ENCODE data around the gene RPS6KB2.
"Not testable (repeated sequence)": the region's sequence is repeated elsewhere in the genome, so short reads cannot be mapped to it uniquely, and the experiment has no call there.

Gene RPS6KB2

DNA sequence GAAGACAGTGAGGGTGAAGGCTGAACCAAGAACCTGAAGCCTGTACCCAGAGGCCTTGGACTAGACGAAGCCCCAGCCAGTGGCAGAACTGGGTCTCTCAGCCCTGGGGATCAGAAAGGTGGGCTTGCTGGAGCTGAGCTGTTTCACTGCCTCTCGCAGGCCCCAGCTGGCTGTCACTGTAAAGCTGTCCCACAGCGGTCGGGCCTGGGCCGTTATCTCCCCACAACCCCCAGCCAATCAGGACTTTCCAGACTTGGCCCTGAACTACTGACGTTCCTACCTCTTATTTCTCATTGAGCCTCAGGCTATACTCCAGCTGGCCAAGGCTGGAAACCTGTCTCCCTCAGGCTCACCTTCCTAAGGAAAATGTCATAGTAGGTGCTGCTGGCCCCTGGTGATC is 30.8 kb upstream of the RPS6KB2 start:
- H3K4me3 ChIP-seq (ENCODE audit: low read depth, low read length) = no peak overlapping the region
- TF ChIP-seq, protein P1, sequence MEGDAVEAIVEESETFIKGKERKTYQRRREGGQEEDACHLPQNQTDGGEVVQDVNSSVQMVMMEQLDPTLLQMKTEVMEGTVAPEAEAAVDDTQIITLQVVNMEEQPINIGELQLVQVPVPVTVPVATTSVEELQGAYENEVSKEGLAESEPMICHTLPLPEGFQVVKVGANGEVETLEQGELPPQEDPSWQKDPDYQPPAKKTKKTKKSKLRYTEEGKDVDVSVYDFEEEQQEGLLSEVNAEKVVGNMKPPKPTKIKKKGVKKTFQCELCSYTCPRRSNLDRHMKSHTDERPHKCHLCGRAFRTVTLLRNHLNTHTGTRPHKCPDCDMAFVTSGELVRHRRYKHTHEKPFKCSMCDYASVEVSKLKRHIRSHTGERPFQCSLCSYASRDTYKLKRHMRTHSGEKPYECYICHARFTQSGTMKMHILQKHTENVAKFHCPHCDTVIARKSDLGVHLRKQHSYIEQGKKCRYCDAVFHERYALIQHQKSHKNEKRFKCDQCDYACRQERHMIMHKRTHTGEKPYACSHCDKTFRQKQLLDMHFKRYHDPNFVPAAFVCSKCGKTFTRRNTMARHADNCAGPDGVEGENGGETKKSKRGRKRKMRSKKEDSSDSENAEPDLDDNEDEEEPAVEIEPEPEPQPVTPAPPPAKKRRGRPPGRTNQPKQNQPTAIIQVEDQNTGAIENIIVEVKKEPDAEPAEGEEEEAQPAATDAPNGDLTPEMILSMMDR (IDR thresholded peaks at IDR 0.05; ENCODE audit: insufficient read depth, low read depth, low read length, missing control alignments) = no peak
- DNase-seq (ENCODE audit: low read depth) = no peak

DNA sequence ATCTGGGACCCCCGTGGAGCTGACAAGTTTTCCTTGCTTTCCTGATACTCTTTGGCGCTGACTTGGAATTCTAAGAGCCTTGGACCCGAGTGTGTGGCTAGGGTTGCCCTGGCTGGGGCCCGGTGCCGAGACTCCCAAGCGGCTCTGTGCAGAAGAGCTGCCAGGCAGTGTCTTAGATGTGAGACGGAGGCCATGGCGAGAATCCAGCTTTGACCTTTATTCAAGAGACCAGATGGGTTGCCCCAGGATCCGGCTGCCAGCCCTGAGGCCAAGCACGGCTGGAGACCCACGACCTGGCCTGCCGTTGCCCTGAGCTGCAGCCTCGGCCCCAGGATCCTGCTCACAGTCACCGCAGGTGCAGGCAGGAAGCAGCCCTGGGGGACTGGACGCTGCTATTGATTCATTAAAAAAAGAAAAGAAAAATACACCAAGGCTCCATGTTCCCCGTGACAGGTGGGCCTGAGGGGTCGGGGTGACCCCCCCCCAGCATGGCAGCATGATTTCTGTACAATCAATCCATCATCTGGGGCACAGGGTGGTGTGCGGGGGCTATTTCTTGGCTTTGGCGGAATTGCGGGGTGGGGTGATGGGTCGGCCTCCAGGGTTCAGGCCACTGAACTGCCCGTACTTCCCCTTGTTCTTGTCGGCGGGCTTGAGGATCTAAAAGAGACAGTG is 30.2 kb upstream of the RPS6KB2 start:
- DNase-seq (ENCODE audit: low read depth) = no peak
- H3K4me3 ChIP-seq (ENCODE audit: low read depth, low read length) = no peak overlapping the region
- TF ChIP-seq, protein P1 (IDR thresholded peaks at IDR 0.05; ENCODE audit: insufficient read depth, low read depth, low read length, missing control alignments) = no peak

DNA sequence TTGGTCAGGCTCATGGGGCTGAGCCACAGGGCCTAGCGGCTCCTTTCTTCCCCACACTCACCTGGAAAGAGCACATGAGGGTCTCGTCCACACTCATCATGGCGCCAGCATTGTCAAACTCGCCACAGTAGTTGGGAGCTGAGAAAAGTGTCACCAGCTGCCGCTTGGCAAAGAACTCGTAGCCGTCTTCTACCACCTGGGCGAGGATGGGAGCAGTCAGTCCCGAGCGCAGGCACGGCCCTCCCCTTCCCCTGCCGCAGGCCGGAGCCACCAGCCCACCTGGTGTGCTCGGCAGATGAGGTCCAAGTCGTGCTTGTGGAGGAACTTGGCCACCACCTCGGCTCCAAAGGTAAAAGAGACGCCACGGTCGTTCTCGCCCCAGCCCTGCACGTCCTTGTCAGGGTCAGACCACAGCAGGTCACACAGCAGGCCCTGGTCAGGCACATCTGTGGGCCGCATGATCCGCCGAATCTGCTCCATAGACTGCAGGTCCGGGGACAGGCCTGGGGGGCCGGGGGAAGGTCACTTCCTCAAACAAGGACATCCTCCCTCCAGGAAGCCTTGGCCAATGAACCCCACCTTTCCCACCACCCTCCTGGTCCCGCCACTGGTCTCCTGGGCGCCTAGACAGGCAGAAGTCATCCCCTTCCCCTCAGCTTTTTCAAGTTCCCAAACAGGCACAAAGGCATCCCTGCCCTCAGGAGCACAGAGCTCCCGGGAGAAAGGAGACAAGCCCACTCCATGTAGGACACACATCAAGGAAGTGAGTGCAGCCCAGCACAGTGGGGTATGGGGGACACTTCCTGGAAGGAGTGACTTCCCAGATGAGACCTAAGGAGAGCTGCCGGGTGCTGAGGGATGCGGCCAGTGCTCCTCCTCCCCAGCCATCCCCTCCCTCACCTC is 29.4 kb upstream of the RPS6KB2 start:
- H3K4me3 ChIP-seq (ENCODE audit: low read depth, low read length) = no peak overlapping the region
- no peak for DNase-seq (ENCODE audit: low read depth)
- TF ChIP-seq, protein P1 (IDR thresholded peaks at IDR 0.05; ENCODE audit: insufficient read depth, low read depth, low read length, missing control alignments) = no peak

DNA sequence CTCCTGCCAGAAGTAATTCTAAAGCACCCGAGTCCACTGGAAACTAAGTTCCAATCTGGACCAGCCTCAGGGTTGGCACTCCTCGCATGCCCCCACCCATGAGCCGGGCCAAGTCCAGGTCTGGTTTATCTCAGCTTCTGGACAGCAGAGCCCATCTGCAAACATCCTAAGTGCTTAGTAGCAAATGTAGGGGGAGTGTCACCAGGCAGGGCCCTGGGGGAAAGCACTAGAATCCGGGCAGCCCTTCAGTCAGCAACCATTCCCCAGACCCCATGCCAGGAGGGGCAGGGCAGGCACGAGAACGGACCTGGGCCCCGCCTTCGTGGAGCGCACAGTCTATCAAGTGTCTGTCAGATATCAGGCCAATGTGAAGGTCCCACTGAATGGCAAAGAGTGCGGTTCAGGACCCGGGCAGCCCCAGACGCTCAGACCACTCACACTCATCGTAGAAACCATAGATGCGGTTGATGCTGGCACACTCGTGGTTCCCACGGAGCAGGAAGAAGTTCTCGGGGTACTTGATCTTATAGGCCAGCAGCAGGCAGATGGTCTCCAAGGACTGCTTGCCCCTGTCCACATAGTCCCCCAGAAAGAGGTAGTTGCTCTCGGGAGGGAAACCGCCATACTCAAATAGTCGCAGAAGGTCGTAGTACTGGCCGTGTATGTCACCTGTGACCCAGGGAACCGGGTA is 27.9 kb upstream of the RPS6KB2 start:
- TF ChIP-seq, protein P1 (IDR thresholded peaks at IDR 0.05; ENCODE audit: insufficient read depth, low read depth, low read length, missing control alignments) = no peak
- no peak for DNase-seq (ENCODE audit: low read depth)
- H3K4me3 ChIP-seq (ENCODE audit: low read depth, low read length) = peak overlapping the region; percentile 91

DNA sequence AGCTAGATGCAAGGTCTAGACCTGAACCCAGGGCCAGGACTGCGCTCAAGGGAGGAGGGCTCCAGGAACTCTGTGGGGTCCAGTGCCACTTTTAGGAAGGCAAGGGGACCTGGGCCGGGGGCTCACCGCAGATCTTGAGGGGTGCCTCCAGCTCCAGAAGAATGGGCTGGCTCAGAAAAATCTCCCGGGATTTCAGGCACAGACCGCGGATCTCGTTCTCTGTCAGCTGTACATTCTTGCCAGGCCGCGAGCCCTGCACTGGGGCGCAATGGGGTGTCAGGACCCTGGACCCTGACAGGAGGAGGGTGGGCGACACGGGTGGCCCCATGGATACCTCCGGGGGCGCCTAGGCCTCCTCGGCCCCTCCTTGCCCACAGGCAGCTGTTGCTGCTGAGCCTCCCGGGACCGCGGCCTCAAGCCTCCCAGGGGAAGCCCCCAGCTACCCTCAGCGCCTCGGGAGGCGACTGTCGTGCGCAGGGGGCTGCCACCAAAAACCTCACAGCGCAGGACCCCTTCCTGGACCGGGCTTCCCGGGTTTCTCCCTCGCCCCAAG is 27.3 kb upstream of the RPS6KB2 start:
- H3K4me3 ChIP-seq (ENCODE audit: low read depth, low read length) = peak overlapping the region; percentile 91
- no peak for DNase-seq (ENCODE audit: low read depth)
- TF ChIP-seq, protein P1 (IDR thresholded peaks at IDR 0.05; ENCODE audit: insufficient read depth, low read depth, low read length, missing control alignments) = no peak

DNA sequence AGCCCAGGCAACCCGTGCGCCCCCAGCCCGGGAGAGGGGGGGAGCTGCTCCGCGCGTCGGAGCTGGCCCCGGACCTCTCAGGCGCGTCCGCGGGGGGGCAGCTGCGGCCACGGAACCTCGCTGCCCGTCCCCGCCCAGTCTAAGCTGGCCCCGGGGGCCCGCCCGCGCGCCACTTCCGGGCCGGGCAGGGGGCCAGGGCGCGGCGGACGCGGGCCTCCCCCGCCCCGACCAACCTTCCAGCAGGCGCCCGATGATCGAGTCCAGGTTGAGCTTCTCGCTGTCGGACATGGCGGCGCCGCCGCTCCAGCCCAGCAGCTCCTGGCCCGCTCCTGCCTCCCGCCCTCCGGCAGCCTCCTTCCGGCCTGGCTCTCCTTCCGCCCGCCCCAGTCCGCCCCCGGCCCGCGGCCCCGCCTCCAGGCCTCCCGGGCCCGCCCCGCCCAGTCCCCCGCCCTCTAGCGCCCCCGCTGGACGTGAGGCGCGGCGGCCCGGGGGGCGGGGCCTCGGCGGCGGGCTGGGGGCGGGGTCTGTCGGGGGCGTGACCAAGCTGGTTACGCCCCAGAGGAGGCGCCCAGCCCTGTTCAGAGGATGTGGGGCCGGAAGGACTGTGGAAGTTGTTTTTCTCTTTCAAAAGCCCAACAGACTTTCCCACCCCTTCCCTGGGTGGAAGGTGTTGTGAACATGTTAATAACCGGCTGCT is 26.7 kb upstream of the RPS6KB2 start, which contains the start of gene PPP1CA:
Gene PPP1CA (minus strand): TSS at position 364 of the 697 bp plus-strand sequence. CDS start 76 bp downstream, at position 288.
- TF ChIP-seq, protein P1 (IDR thresholded peaks at IDR 0.05; ENCODE audit: insufficient read depth, low read depth, low read length, missing control alignments) = peak; percentile 42

DNA sequence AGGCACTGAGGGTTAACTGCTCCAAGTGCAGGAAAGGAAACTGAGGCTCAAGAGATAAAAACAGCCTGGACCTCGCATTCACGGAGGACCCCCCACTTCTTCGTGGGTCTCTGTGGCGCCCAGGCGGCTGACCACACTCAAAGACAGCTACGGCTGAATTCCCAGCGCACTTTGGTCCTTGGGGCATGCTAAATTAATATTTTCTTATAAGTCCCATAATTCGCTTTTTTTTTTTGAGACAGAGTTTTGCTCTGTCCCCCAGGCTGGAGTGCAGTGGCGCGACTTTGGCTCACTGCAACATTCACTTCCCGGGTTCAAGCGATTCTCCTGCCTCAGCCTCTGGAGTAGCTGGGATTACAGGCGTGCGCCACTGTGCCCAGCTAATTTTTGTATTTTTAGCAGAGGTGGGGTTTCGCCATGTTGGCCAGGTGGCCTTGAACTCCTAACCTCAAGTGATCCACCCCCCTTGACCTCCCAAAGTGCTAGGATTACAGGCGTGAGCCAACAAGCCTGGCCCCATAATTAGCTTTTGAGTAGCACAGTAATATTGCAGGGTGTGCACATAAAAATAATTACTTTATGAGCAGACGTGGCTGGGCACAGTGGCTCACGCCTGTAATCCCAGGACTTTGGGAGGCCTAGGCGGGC is 26.0 kb upstream of the RPS6KB2 start:
- H3K4me3 ChIP-seq (ENCODE audit: low read depth, low read length) = peak overlapping the region; percentile 74
- DNase-seq (ENCODE audit: low read depth) = not testable (repeated sequence)

More for the DNA sequence above, 26.7 kb upstream of the RPS6KB2 start, which contains the start of gene PPP1CA:
- DNase-seq (ENCODE audit: low read depth) = peak; percentile 95
- H3K4me3 ChIP-seq (ENCODE audit: low read depth, low read length) = peak within 1 kb of the TSS; percentile 91

DNA sequence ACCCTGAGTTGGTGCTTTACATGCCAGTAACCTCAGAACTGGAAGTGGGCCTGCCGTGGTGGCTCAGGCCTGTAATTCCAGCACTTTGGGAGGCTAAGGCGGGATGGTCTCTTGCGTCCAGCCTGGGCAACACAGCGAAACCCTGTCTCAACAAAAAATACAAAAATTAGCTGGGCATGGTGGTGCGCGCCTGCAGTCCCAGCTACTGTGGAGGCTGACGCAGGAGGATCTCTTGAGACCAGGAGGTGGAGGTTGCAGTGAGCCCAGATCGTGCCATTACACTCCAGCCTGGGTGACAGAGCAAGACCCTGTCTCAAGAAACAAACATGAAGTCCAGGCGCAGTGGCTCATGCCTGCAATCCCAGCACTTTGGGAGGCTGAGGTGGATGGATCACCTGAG is 25.2 kb upstream of the RPS6KB2 start:
- DNase-seq (ENCODE audit: low read depth) = not testable (repeated sequence)
- peak overlapping the region; percentile 74 for H3K4me3 ChIP-seq (ENCODE audit: low read depth, low read length)

Data from GM12865 (cell line).